ENCODE results near the gene SH3BP2.
A peak's percentile ranks its signal among the peaks of the same experiment; 100 is the strongest.

SH3BP2 gene

DNA sequence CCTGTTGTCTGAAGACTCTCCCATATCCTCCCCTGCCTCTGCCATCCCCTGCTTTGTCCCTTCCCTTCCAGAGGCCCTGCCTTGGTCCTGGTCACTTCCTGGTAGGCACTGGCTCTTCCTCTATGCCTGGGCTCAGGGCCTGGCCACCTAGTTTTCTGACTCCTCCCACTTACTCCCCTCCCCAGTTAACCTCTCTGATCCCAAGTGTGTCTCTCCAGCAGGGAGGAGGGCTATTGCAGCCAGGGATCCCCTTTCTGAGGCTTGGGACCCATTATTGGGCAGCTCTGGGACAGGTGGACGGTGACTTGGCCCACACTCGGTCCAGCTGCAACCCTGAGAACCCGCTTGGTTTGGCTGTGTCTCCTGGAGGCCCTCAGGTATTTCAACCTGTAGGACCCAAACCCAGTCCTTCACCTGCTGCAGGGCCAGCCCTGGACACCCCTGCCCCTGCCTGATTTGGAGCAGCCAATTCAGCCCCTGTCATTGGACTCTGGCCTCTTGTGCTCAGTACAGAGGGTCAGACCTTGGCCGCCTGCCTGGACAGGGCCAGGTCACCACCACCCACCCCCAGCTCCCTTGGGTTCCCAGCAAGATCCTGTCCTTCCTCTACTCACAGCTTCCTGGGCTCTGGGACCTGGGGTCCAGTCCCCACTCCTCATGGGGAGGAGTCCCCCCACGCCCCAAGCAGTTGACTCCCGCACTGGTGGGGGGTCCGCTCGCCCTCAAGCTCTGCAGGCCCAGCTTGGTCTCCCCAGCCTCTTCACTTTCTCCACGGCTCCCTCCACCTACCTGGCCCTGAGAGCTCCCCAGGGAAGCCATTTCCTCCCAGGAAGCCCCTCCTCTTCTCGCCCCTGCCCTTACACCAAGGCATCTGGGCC lies 1.1 kb upstream of the SH3BP2 start:
- DNase-seq = no peak

DNA sequence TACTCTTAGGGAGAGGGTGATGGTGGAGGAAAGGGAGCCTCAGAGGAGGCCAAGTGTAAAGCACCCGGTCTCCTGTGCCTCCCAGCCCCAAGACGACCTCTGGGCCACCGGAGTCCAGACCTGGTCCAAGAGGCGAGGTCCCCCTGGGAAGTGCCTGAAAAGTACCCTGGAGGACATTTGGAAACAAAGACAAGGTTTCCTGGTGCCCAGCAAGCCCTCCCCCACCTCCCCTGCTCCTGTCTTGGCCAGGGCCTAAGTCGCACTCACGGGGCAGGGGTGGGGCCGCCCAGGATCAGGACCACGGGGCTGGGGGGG lies 532 bp upstream of the SH3BP2 start:
- DNase-seq = no peak

GRCh38 chr4:2793586-2794485 lies 951 bp downstream of the SH3BP2 start:
- DNase-seq = no peak

DNA sequence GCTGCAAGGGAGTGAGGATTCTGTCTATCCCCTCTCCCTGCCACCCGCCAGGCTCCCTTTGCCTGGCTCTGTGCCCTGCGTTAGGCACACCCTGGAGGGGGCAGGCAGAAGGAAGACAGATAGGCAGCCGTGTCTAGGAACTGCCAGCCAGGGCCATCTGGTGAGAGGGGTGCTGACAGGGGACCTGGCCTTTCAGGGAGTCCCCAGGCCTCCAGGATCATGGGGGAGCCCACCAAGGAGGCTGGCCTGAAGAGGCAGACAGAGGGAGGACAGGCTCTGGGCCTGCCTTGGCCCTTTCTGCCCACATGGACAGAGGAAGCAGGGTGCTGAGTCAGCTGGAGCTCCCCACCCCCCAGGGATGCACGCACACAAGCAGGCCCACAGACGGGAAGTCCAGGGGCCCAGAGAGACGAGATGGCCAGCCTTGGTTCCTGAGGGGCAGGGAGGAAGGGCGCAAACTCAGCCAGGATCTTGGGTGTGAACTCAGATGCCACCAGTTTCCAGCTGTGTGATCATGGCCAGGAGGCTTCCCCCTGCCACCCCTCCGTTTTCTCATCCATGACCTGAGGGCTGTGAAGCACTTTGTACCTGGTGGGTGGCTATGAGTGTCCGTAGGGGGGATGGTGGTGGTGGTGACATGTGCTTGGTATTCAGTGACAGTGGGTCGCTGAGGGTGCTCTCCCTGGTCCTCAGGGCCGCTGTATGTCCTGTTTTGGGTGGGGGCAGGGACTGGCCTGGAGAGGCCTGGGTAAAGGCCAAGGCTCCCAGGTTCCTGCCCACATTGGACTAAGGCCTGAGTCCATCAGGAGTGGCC lies 1.8 kb downstream of the SH3BP2 start:
- DNase-seq = no peak

DNA sequence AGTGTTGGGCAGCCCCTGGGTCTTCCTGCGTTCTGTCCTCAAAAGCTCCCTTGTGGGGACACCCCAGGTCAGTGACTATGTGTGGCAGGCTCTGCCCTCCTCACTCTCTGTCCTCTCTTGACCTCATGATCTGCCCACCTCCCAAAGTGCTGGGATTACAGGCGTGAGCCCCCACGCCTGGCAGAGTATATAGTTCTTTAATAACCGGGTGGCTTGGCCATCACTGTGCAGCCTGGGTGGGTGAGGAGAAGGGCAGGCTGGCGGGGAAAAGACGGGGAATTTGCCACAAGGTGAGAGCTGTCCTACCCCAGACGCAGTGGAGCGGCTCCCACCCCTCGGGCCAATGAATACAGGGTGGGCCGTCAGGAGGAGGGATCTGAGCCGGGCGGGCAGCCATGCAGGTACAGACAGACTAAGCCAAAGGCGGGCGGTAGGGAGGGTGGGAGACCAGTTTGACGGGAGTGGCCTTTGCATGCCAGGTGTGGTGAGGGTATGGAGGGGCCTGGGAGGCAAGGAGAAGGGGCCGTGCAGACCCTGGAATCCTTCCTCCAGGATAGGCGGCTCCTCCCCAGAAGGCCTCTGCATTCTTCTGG lies 2.5 kb downstream of the SH3BP2 start:
- no peak for DNase-seq

- DNase-seq = no peak
These were observed 3.3 kb downstream of the SH3BP2 start for GRCh38 chr4:2795893-2796848.

- no peak for DNase-seq
These were observed 4.1 kb downstream of the SH3BP2 start for GRCh38 chr4:2796849-2797544.

DNA sequence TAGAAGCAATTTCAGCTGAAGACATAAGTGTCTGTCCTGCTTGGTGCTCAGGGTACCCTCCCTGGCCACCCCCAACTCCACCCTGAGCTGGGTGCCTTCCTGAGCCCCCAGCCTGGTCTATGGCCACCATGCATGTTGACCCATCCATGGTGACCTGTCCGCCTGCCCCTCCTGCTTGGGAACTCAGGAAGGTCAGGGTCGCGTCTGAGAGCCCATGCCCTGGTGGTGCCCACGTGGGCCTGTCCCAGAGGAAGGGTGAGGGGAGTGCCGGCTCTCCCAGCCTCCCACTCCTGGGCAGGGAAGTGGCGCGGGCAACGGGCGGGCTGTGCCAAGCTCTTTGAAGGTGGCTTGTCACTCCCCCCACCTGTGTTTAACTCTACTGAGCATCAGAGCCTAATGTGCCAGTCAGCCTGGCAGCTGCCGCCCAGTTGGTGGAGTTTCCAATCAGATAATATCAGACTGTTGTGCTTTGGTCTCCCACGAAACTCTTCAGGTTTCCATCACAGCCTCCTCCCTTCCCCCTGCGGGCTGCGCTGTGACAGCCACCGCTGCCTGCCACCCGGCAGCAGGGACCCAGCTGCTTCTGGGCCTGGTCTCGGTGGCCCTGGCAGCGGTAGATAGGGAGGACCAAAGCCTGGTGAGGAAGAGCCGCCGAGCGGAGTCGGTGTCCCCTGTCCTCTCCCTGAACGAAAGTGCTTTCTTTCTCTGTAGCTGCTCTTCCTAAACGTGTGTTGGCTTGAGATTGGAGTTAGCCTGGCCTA lies 4.8 kb downstream of the SH3BP2 start:
- peak; percentile 11 for DNase-seq

- peak; percentile 75 for DNase-seq
These were observed 5.7 kb downstream of the SH3BP2 start for GRCh38 chr4:2798399-2799223.

GRCh38 chr4:2799224-2799911 lies 6.5 kb downstream of the SH3BP2 start:
- no peak for DNase-seq

GRCh38 chr4:2799971-2800690 lies 7.2 kb downstream of the SH3BP2 start:
- no peak for DNase-seq

GRCh38 chr4:2800691-2801596 lies 8.1 kb downstream of the SH3BP2 start:
- no peak for DNase-seq

DNA sequence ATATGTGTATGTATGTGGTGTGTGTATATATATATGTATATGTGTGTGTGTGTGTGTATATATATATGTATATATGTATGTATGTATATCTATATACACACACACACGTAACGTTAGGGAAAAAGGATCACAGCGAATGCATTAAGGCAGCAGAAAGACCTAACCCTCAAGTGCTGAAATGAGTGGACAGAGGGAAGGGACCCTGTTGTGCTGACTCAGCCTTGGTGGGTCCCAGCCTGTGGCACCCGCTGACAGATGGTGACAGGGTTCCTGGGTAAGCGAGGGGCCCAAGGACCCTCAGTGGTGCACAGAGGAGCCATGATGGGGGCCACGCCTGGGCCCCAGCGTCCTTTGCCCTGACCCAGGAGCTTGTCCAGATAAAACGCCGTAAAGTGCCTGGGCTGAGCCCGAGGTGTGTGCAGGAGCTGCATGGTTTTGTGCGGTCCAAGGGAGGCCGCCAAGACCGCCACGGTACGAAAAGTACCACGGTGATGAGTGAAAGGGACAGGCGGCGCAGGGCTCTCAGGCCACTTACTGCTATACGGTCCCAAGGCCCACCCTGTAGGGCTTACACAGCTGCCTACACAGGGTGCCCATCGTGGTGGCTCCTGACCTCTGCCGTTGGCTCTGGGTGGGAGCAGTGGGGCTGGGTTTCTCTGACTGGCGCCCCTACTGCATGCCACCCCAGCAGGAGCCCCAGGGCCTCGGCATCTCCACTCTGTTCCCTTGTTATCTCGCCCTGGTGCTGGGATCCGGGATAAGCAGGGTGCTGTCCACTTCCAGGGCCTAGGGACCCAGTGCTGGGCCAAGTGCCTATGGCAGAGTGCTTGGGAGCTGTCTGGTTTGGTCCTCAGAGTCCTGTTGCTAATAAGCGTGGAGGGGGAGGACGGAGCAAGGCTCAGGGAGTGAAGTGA lies 10.0 kb downstream of the SH3BP2 start:
- DNase-seq = no peak

DNA sequence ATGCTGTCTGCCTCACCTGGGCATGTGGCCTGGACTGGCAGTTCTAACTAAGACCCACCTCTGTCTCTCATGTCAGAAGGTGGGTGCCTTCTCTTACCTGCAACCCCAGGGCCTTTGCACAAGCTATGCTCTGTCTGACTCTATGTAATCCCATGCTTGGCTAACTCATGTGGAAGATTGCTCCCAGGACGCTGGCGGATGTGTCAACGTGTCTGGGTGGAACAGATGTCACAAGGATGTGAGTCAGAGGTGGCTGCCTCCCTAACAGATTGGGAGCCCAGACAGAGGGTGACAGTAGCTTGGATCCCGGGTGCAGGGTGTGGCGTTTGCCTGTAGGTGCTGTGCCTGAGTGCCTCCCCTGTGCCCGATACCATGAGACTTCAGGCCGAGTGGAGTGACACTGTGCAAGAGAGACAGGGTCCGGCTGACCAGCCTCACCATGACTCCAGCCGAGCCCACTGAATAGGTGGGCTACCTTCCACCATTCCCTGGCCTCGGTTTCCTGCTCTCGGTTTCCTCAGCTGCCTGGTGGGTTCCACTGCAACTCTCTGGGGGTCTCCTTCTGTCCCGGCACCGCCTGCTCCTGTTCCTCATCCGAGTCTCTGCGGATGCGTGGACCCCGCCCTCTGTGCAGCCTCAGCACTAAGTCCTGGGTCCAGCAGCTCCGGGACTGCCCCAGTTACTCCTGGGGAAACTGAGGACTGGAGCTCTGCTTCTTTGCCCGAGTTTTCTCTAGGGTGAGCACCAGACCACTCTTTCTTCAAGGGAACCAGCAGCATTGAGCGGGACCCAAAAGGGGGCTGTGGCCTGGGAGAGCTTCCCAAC lies 11.0 kb downstream of the SH3BP2 start:
- DNase-seq = no peak
